NCI-H1436 treated with DMSO at 0.1 percent for 48 hours (cell line): ENCODE measurements around the gene ANAPC2.
A peak's percentile ranks its signal among the peaks of the same experiment; 100 is the strongest.

Experiments
- DNase-seq: peaks from one replicate; lab custom pipeline; 2025; lab: John Stamatoyannopoulos, UW

The ANAPC2 gene

GRCh38 chr9:137215196-137215986 lies 27.0 kb upstream of the ANAPC2 start:
- no peak for DNase-seq

- no peak for DNase-seq
These were observed 26.3 kb upstream of the ANAPC2 start for GRCh38 chr9:137214620-137215019.

- no peak for DNase-seq
These were observed 25.1 kb upstream of the ANAPC2 start for GRCh38 chr9:137213160-137214060.

- DNase-seq = no peak
These were observed 24.2 kb upstream of the ANAPC2 start for GRCh38 chr9:137212520-137212919.

GRCh38 chr9:137211532-137211931 lies 23.2 kb upstream of the ANAPC2 start:
- no peak for DNase-seq

GRCh38 chr9:137206602-137207001 lies 18.2 kb upstream of the ANAPC2 start:
- no peak for DNase-seq

GRCh38 chr9:137205126-137206069 lies 17.0 kb upstream of the ANAPC2 start, which contains the start of the genes NDOR1 and TMEM203:
Gene NDOR1, plus strand, starts transcription at chr9:137205700. Its CDS starts 78 bp downstream, at chr9:137205778.
Gene TMEM203, minus strand, starts transcription at chr9:137205648. Its CDS starts 234 bp downstream, at chr9:137205414.
- peak; percentile 20 for DNase-seq

- DNase-seq = no peak
These were observed 16.4 kb upstream of the ANAPC2 start for GRCh38 chr9:137204731-137205125.

- no peak for DNase-seq
These were observed 14.6 kb upstream of the ANAPC2 start for GRCh38 chr9:137202966-137203365.

GRCh38 chr9:137201205-137201868 lies 13.0 kb upstream of the ANAPC2 start:
- no peak for DNase-seq

GRCh38 chr9:137200311-137201204 lies 12.2 kb upstream of the ANAPC2 start, which contains the start of gene TPRN:
Gene TPRN, minus strand, starts transcription at chr9:137200741. Its CDS starts 30 bp downstream, at chr9:137200711.
- peak; percentile 95 for DNase-seq

GRCh38 chr9:137199411-137200121 lies 11.2 kb upstream of the ANAPC2 start:
- no peak for DNase-seq

GRCh38 chr9:137198902-137199283 lies 10.5 kb upstream of the ANAPC2 start:
- no peak for DNase-seq

GRCh38 chr9:137198051-137198901 lies 9.9 kb upstream of the ANAPC2 start:
- DNase-seq = no peak

GRCh38 chr9:137195525-137196220 lies 7.3 kb upstream of the ANAPC2 start:
- DNase-seq = peak; percentile 75

- DNase-seq = peak; percentile 22
These were observed 6.5 kb upstream of the ANAPC2 start for GRCh38 chr9:137194909-137195308.

GRCh38 chr9:137194388-137194787 lies 6.0 kb upstream of the ANAPC2 start:
- no peak for DNase-seq

- no peak for DNase-seq
These were observed 5.4 kb upstream of the ANAPC2 start for GRCh38 chr9:137193771-137194170.
